ENCODE data around the gene GPR6.

GRCh38 chr6:109984410-109984809 is 6.3 kb downstream of the GPR6 start:
- no peak for TF ChIP-seq POLR2A (IDR thresholded peaks at IDR 0.05)
- TF ChIP-seq CTCF (IDR thresholded peaks at IDR 0.05): no peak

Measured in Peyer's patch (tissue), 4 donors.